Dermis blood vessel endothelial cell (primary cell): Measurements from ENCODE around the gene PDE3A. TPM values are rescaled to one million over a fixed set of nuclear protein-coding genes. Genes with fewer than 3 reads are reported as not detected.
A peak's percentile ranks its signal among the peaks of the same experiment; 100 is the strongest.
"Not testable (repeated sequence)": the region's sequence is repeated elsewhere in the genome, so short reads cannot be mapped to it uniquely, and the experiment has no call there.

Experiments used
- DNase-seq: peaks from one replicate; pipeline ENCODE4 v3.0.0; 2010
- total RNA-seq: library from RNA; depleted of rRNA; stranded (reverse); fragments of >200 nt; gene quantifications from 2 replicates; pipeline ENCODE4 v1.2.3, GENCODE V29; 2014

PDE3A gene
- 2.2 and 3.1 TPM in 2 replicates for total RNA-seq

GRCh38 chr12:20368114-20368650, at the start of gene PDE3A:
PDE3A (plus strand) TSS chr12:20368537; CDS start chr12:20369285, 748 bp downstream.
- peak; percentile 84 for DNase-seq

- no peak for DNase-seq
Measured at GRCh38 chr12:20319366-20319765, 49.0 kb upstream of the PDE3A start.

GRCh38 chr12:20320552-20320951, 47.8 kb upstream of the PDE3A start:
- no peak for DNase-seq

GRCh38 chr12:20330826-20331505, 37.4 kb upstream of the PDE3A start:
- DNase-seq: not testable (repeated sequence)

- DNase-seq: no peak
Measured at GRCh38 chr12:20339060-20339459, 29.3 kb upstream of the PDE3A start.

- no peak for DNase-seq
Measured at GRCh38 chr12:20342111-20342510, 26.2 kb upstream of the PDE3A start.

GRCh38 chr12:20345866-20346265, 22.5 kb upstream of the PDE3A start:
- peak; percentile 22 for DNase-seq

GRCh38 chr12:20350026-20350425, 18.3 kb upstream of the PDE3A start:
- DNase-seq: peak; percentile 17

- peak; percentile 90 for DNase-seq
Measured at GRCh38 chr12:20350495-20350894, 17.8 kb upstream of the PDE3A start.

- no peak for DNase-seq
Measured at GRCh38 chr12:20351406-20351805, 16.9 kb upstream of the PDE3A start.

GRCh38 chr12:20356048-20356447, 12.3 kb upstream of the PDE3A start:
- no peak for DNase-seq

GRCh38 chr12:20360407-20360806, 7.9 kb upstream of the PDE3A start:
- no peak for DNase-seq

- no peak for DNase-seq
Measured at GRCh38 chr12:20361416-20361815, 6.9 kb upstream of the PDE3A start.

GRCh38 chr12:20364501-20364900, 3.8 kb upstream of the PDE3A start:
- no peak for DNase-seq

- DNase-seq: no peak
Measured at GRCh38 chr12:20366776-20367409, 1.4 kb upstream of the PDE3A start.

- DNase-seq: no peak
Measured at GRCh38 chr12:20367583-20368113, 689 bp upstream of the PDE3A start.

GRCh38 chr12:20368651-20369304, 441 bp downstream of the PDE3A start:
- DNase-seq: peak; percentile 54

- peak; percentile 69 for DNase-seq
Measured at GRCh38 chr12:20369305-20370013, 1.1 kb downstream of the PDE3A start.

- peak; percentile 32 for DNase-seq
Measured at GRCh38 chr12:20370014-20370386, 1.7 kb downstream of the PDE3A start.

GRCh38 chr12:20370866-20371519, 2.7 kb downstream of the PDE3A start:
- DNase-seq: no peak

GRCh38 chr12:20372326-20373096, 4.2 kb downstream of the PDE3A start:
- no peak for DNase-seq
